HG03039 (cell line): ENCODE results near the gene OSTN.
A peak's percentile ranks its signal among the peaks of the same experiment; 100 is the strongest.
"Not testable (repeated sequence)": the region's sequence is repeated elsewhere in the genome, so short reads cannot be mapped to it uniquely, and the experiment has no call there.

ENCODE experiments used
- ATAC-seq: cut with Tn5 transposase; IDR thresholded peaks from one replicate; pipeline ENCODE4 v1.9.1; 2021; ENCODE audit warnings: mild to moderate bottlenecking, moderate library complexity; ENCODE audit not compliant: unreplicated experiment

Gene OSTN

DNA sequence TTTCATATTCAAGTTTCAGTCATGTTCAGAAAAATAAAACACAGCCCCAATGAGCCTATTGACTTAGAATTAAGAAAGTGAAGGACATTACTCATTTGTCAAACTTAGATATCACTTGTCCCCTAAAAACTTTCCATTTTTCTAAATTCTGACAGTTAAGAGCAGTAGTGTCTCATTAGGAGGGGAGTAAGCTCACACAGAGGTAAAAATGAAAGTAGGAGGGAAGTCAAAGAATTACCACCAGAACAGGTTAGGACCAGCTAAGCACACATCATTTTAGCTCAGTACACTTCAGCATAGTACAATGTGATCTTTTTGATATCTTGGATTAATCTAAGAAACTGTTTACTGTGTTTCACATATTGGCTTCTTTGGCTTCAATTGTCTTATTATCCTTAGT, 64.3 kb downstream of the OSTN start:
- ATAC-seq, result peak; percentile 82

DNA sequence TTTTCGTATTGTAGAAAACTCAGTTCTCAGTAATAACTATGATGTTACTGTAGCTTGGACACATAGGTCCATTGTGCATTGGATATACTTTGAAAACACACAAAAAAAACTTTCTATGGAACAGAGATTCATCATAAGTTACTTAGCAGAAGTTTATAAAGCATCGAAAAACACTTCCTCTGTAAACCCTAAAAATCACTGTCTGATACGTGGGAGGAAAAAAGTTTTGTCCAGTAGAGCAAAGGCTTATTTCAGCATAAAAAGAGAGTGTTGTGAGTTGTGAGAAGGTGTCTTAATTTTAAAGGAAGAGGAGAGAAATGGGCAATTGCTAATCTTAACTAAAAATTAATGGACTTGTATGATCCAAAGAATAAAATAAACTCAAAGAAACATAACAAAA, 64.8 kb downstream of the OSTN start:
- no peak for ATAC-seq

DNA sequence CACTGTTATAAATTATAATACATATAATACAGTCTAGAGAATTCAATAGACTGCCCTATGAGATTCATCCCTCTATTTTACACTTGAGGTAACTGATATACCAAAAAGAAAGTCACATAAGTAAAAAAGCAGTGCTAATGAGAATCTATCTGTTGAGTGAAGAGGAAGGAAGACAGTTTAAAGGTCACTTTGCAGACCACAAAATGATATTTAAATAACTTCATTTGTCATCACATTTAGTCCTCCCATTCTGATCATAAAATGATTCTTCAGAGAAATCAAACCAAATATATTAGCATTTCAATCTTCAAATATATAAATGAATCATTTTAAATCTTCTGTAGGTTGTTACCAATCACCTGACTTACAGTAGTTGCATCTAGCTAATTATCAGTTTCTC, 69.7 kb downstream of the OSTN start:
- no peak for ATAC-seq

DNA sequence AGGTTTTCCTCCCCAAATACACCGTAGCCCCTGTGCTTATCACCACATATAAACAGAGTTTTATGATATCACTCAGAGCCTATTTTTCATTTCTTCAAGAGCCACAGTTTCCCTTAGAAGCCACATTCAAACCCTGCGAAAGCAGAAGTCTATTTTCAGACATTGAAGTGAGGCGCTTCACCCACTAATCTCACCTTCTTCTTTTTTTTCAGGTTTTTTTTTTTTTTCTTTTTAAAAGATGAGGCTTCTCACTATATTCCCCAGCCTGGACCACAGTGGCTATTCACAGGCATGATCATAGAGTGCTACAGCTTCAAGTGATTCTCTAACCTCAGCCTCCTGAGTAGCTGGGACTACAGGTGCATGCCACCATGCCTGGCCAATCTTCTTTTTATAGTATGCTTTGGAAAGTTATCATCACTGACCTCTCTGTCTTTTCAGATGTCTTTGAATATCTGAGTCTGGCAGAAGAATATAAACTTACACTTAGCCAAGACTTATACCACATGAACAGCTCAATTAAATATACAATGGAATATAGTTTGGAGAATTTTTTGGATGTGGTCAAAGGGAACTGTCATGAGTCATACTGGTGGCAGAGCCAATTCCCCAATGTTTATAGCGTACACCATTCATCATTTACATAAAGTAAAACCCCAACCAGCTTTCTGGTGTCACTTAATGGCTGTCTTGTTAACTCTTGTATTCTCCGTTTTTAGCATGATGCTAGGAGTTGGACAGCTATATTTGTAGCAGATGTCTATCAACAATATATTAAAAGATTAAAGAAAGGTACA, 70.4 kb downstream of the OSTN start:
- ATAC-seq, result peak; percentile 68

DNA sequence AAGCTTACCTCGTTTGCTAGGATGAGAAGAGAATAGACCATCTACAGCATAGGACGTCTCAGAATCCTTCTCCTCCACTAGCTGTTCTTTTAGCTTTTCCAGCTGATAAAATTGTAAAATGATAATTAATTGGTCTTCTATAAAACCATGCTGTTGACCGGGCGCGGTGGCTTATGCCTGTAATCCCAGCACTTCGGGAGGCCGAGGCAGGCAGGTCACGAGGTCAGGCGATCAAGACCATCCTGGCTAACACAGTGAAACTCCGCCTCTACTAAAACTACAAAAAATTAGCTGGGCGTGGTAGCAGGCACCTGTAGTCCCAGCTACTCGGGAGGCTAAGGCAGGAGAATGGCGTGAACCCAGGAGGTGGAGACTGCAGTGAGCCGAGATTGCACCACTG, 76.2 kb downstream of the OSTN start:
- ATAC-seq, result not testable (repeated sequence)

DNA sequence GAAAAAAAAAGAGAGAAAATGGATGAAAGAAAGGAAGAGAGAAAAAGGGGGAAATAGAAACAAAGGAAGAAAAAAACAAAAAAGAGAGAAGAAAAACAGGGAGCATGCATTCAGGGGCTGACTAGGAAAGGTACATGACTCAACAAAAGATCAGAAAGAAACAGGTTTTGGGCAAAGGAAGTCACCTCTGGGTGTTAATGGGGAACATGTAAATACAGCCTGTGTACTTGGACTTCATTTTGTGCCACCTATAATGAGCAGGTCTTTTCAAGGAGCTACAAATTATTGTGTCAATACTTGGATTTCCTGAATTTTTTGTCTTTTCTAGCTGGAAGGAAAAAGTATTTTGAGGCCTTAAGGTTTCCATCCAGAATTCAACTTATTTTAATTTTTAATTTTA, 76.7 kb downstream of the OSTN start:
- ATAC-seq, result no peak

DNA sequence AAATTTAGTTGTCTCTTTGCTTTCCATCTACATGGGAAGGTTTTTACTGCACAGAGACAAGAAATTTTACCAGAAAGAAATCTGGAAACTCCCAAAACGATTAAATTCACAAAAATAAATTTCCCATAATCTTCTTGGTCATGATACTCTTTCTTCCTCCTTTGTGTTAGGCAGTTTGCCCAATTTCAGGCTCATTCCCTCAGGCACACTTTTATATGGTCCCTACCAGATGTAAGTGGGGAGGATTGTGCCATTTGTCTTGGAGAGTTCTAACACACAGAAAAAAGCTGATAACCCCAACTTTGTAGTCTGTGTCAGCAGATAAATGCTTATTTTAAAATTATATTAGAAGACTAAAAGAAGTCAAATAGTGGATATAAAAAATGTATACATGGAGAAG, 81.1 kb downstream of the OSTN start:
- ATAC-seq, result no peak

DNA sequence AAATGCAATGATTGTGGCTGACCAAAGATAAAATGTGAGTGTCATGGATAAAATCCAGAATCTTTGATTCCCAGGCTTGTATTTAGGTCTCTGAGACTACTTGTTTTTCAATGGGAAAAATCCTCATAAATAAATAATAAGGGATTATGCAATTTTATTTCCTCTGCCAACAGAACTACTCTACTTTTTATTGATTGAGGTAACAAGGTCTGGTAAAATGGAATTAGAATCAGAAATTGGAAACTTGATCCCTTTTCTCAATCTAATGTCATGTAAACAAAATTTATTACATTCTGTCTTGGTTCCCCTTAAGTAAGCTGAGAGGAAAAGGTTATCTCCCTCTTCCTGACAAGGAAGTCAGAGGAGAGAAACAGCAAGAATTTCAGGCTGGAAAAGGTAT, 81.8 kb downstream of the OSTN start:
- no peak for ATAC-seq

DNA sequence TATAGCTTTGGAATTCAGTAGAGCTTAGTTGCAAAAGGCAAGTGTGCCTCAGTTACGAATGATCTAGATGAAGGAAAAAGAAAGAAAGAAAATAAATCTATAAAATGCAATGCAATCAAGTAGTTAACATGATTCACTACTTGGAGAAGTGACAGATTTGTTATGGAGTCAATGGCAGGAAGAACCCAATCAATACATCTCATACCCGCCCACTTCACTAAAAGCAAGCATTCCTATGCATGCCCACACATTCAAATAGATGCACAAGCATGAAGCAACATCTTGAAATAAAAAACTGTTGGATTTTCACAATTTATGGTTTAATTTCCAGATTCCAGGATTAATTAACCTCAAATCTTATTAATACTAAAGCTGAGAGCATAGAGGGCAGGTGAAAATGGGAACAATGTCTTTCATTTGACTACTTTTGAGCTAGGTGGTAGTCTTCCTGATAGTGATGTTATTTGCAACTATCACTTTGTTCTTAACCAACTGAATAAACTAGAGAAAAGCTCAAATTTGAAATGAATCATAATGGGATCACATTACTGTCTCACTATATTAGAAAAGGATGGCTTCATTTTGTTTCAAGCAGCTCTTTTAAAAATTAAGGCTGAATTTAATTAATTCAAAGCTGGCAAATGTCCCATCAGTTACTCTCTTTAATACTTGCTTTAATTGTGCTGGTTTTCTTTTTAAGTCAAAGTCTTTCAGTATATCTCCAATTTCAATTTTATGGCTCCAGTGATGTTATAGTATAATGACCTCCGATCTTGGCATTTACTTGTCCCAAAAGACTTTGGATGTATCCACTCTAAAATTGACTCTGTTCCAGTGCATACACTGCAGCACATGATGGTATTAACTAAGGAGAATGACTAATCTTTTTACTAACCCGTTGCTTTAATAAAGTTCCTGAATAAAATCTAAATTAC, 83.5 kb downstream of the OSTN start:
- no peak for ATAC-seq

DNA sequence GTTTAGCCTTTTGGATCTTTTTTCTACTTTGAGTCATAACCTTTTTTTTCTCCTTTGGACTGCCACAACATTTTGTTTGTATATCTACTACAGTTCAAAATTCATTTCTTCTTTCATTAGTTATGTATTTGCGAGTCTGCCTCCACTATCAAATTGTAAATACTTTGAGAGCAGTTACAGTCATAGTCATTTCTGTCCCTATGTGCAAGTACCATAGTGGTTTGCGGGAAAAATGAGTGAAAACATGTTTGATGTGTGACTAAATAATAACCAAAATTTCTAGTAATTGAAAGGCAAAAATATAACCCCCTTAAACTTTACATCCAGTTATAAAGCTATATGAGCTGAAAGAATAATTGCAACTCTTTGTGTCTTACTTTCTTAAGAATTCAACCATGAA, 84.4 kb downstream of the OSTN start:
- ATAC-seq, result no peak

DNA sequence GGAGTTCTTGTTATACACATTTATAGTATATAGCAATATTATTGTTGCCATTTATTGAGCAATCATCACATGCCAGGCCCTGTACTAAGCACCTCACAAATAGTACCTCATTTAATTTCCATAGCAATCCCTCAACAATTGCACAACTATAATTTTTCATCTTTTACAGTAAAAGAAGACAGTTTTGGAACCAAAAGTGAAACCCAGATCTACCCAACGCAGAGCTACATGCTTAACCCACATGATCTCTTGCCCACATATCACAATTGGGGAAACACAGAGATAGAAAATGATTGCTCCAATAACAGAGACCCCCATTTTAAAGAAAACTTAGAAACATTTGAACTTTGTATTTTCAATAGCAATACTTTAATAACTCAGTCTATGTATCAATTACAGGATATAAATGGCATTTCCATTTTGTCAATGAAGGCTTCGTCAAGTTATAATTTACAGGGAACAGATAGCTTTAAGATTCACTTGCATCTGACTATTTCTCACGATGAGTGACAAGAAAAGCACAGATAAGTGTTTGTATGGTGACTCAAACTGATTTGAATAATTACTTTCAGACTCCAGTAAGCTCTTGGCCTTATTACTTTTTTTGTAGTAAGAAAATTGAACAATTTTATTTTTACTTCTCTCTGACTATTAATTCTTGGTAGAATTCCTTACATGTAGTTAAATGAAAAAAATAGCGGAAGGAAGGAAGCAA, 91.4 kb downstream of the OSTN start:
- peak; percentile 78 for ATAC-seq

DNA sequence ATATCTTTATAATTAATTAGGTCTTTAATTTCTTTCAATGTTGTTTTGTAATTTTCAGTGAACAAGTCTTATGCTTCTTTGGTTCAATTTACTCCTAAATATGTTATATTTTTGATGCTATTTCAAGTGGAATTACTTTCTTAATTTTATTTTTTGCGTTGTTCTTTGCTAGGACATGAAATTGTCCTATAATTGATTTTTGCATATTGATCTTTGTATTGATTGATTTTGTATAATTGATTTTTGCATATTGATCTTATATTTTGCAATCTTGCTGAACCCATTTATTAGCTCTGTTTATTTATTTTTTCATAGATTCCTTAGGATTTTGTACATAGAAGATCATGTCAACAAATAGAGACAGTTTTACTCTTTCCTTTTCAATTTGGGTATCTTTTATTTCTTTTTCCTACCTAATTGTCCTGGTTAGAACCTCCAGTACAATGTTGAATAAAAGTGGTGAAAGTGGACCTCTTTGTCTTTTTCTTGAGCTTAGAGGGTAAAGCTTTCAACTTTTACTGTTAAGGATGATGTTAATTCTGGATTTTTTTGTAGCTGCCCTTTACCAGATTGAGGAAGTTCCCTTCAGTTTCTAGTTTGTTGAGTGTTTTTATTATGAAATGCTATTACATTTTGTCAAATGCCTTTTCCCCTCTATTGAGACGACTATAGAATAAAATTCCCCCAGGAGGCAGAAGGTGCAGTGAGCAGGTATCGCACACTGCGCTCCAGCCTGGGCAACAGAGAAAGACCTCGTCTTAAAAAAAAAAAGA, 93.4 kb downstream of the OSTN start:
- ATAC-seq, result no peak

DNA sequence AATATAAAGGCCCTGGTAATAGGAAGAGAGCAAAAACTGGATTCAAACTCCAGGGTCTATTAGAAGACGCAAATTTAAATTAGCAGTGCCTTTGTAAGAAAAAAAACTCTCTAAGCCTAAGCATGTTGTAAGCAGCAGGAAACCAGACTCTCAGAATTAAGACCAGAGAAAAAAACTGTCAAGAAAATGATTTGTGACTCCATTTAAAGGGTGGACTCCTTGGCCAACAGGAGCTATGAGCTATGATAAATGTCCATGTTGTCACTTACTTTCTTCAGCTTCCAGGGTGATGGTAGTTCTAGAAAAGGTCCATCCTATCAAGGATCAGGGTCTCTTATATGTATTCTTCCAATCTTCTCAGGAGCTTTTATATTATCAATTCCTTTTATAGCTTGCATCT, 95.2 kb downstream of the OSTN start:
- no peak for ATAC-seq

DNA sequence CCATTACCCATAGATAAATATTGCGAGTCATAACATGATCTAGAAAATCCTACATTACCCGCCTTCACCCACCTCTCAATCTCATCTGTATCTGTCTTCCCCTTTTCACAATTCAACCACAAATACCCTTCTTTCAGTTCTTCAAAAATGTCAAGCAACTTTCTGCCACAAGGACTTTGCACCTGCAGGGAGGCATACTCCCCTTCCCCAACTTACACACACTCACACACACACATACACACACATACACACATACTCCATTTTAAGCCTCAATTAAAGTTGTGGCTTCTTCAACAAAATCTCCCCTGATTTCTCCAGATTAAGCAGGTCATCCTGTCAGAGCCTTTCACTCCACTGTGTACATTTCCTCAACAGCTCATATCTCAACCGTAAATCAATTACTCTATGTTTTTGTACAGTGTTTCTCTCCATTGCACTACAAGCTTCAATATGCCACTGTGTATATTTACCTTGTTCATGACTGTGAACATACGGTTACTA, 97.0 kb downstream of the OSTN start:
- ATAC-seq, result peak; percentile 70

DNA sequence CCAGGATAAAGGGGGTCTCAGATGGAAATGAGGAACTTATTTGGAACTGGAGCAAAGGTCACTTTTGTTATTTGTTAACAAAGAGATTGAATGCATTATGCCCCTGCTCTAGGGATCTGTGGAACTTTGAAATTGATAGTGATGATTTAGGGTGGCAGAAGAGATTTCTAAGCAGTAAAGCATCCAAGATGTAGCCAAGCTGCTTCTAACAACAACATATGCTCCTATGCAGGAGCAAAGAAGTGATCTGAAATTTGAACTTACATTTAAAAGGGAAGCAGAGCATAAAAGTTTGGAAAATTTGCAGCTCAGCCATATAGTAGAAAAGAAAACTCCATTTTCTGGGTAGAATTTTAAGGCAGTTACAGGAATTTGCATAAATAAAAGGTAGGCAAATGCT, 99.8 kb downstream of the OSTN start:
- ATAC-seq, result no peak

DNA sequence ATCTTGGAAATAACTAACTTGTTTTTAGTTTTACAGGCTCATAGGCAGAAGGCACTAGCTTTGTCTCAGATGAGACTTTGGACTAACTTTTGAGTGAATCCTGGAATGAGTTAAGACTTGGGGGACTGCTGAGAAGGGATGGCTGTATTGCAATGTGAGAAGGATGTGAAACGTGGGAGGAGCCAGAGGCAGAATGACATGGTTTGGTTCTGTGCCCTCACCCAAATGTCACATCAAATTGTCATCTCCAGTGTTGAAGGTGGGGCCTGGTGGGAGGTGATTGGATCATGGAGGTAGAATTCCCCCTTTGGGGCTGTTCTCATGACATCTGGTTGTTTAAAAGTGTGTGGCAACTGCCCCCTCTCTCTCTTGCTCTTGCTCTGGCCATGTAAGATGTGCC, 101.4 kb downstream of the OSTN start:
- ATAC-seq, result peak; percentile 34

DNA sequence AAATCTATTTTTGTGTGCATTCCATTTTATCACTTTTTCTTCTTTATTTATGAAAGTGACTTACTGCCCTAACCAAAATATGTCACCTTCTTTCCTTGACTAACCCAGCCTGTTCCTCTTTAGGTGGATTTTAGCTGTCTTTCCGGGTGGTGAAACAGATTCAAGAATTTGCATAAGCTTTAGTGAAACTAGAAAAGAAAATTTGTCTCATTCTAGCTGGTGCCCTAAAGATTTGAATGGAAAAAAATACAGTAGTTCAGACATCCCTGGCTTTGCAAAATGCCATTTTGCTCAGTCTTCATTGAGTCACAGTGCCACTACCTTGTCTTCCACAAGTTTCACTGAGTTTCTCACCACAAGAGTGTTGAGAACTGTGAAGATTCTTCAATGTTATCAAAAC, 102.0 kb downstream of the OSTN start:
- ATAC-seq, result peak; percentile 55

DNA sequence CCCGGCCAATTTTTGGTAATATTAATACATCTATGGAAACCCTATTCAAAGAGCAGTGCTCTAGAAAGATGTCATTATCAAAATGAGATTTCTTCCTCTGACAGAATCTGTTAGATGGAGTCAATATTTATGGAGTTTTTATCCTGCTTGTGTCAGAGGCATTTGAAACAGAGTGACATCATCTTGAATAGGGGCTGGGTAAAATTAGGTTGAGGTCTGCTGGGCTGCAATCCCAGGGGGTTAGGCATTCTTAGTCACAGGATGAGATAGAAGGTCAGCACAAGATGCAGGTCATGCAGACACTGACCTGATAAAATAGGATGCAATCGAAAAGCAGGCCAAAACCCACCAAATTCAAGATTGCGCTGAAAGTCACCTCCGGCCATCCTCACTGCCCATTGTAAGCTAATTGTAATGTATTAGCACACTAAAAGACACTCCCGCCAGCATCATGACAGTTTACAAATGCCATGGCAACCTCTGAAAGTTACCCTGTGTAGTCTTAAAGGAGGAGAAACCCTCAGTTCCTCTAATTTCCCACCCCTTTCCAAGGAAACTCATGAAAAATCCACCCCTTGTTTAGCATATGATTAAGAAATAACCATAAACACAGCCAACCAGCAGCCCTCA, 102.9 kb downstream of the OSTN start:
- ATAC-seq, result no peak

DNA sequence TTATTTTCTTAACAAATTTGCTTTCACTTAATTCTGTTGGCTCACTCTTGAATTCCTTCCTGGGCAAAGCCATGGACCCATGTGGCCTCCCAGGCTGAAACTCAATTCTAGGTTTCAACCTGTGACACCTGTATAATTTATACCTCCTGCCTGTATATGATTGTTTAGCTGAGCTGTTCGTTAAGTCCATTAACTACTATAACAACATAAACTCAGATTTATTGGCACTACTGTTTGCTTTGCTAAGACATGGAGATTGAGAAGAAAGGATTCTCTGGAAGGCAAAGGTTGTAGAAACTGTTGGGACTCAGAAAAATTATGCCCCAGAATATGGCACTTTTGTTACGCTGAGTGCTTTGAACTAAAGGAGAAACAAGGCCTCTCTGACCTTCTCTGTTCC, 103.4 kb downstream of the OSTN start:
- ATAC-seq, result no peak

DNA sequence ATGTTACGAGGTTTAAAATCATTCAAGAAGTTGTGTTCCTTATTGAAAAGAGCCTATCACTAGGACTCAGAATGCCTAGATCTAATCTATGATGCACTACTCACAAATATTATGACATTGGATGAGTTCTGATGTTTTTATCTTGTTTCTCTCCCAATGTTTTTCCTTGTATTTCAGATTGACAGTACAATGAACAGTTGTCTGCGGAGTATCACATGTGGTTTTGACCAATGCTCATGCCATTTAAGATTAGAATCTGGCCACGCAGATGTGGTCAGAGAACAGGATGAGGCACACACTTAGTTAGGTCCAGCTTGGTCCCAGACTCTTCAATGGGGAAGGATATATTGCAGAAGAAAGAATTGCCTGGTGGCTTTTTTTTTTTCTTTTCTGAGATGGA, 104.6 kb downstream of the OSTN start:
- no peak for ATAC-seq
